ENCODE measurements around the gene SPINK1. TPM values are rescaled to one million over a fixed set of nuclear protein-coding genes. Genes with fewer than 3 reads are reported as not detected.

The SPINK1 gene
- total RNA-seq, 1 donor from 2014 or later = not detected

Other genes with a start within 250 kb of the SPINK1 start
- 5.5 and 6.3 TPM in 2 replicates for gene JAKMIP2, start 48.9 kb downstream of the SPINK1 start, total RNA-seq
- gene SCGB3A2, start 47.0 kb upstream of the SPINK1 start, total RNA-seq = not detected in 2 replicates
- gene C5orf46, start 74.9 kb upstream of the SPINK1 start, total RNA-seq = not detected in 2 replicates
- not detected in 2 replicates for gene SPINK5, start 232.3 kb upstream of the SPINK1 start, total RNA-seq

Data from T-helper 1 cell treated with Interleukin-12 subunit alpha and Interleukin-12 subunit beta and Interleukin-4 antibody, amounts not matched to agents 30 ng/mL and 1 ng/mL, for 36 hours (primary cell).